Nephron progenitor cell (in vitro differentiated cells): Measurements from ENCODE around the gene ABHD8.

Experiments used
- DNase-seq: peaks from one replicate; pipeline ENCODE4 v3.0.0; 2021
- H3K27ac Mint-ChIP-seq: 2 replicates; pipeline ENCODE4 v1.8.0; 2021; ENCODE audit warnings: mild to moderate bottlenecking, moderate library complexity, mixed read lengths
- H3K27me3 Mint-ChIP-seq: 2 replicates; pipeline ENCODE4 v1.8.0; 2021; ENCODE audit warnings: mild to moderate bottlenecking, low read depth, mixed read lengths; ENCODE audit not compliant: poor library complexity
- H3K36me3 Mint-ChIP-seq: 2 replicates; pipeline ENCODE4 v1.8.0; 2021; ENCODE audit warnings: low read depth, mixed read lengths
- H3K4me1 Mint-ChIP-seq: 2 replicates; pipeline ENCODE4 v1.8.0; 2021; ENCODE audit warnings: mixed read lengths
- H3K4me3 Mint-ChIP-seq: 2 replicates; pipeline ENCODE4 v1.8.0; 2021; ENCODE audit warnings: mild to moderate bottlenecking, moderate library complexity, mixed read lengths
- H3K9me3 Mint-ChIP-seq: 2 replicates; pipeline ENCODE4 v1.8.0; 2021; ENCODE audit warnings: mild to moderate bottlenecking, moderate library complexity, mixed read lengths
- CTCF ChIP-seq: fragments of 200-600 bp; sonication (generic); IDR thresholded peaks from 2 replicates; pipeline ENCODE4 v1.5.0; 2021; ENCODE audit warnings: antibody characterized with exemption

Gene ABHD8

DNA sequence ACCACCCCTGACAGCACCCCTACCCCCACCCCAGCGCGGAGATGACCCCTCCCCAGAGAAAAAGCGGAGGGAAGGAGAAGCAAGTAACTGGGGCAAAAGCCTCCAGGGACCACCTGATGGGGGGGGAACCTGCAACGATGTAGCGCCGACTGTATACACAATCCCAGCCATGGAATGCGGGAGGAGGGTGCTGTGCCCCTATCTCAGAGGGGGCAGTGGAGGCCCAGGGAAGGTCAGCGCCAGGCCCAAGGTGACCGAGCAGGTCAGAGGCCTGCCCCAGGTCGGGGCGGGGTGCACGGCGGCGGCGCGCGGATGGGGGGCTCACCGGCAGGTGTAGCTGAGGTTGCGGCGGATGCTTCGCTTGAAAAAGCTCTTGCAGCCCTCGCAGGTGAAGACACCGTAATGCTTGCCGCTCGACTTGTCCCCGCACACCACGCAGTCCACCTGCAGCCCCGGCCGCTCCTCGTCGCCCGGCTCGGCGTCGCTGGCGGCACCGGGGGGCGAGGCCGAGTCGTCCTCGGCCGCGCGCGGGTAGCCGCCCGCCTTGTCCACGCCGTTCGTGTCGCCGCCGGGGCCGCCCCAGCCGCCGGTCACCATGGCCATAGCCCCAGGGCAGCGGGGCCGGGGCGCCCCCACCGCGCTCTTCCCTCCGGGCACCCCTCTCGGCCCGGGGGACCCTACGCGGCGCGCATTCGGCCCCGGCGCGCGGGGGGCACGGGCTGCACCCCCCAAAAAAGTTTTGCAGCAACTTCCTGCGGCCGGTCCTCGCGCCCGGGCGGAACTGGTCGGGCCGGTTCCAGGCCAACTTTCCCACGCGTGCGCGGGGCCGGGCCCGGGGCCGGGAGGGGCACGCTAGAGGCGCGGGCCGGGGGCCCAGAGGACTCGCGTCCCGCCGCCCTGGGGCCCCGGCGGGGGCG is 58.3 kb downstream of the ABHD8 start:
- H3K27me3 Mint-ChIP-seq, result no peaks in the 10 kb centered on the region
- peaks cover 6% of the 10 kb centered on the region for H3K36me3 Mint-ChIP-seq
- H3K27ac Mint-ChIP-seq, result peak overlapping the region; percentile 89
- no peak for DNase-seq
- no peak for TF ChIP-seq CTCF
- H3K4me1 Mint-ChIP-seq, result peaks cover 76% of the 10 kb centered on the region
- no peaks in the 10 kb centered on the region for H3K9me3 Mint-ChIP-seq
- peak overlapping the region; percentile 92 for H3K4me3 Mint-ChIP-seq

DNA sequence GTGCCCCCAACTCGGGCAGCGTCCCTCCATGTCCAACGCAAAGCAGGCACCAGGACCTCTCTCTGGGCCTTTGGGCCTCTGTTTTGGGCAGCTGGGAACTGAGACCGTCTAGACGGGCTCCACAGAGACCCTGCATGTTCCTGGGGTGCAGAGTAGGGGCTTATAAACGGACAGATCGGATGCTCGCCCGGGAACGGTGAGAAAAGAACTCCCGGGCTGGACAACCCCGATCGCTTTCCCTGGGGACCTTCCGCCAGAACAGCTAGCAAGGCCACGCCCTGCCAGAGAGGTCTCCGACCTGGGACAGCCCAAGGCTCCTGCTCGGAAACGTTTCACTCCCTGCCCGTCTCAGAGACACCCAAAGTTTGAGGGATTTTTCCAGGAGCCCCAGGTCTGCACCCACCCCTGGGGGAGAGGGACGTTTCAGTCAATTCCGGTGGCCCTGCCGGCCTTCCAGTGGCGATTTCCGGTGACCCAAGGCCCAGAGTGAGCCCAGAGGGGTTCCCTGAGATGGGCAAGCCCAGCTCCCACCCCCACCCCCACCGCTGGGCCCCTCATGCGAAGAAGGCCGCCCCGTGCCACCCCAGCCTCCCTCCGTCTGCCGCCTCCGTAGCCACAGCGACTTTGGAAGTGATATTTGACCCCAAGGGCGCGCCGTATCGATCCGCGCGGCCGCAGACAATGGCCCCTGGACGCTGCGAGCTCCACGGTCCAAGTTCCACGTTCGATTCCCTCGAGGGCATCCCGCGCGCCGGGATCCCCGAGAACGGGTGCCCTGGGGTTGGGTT is 59.2 kb downstream of the ABHD8 start:
- peak; percentile 70 for DNase-seq
- Mint-ChIP-seq H3K4me1 (peaks cover 71% of the 10 kb centered on the region), H3K9me3 (no peaks in the 10 kb centered on the region), H3K36me3 (peaks cover 6% of the 10 kb centered on the region), H3K27ac (peak overlapping the region; percentile 89), H3K27me3 (no peaks in the 10 kb centered on the region), H3K4me3 (peak overlapping the region; percentile 92)
- no peak for TF ChIP-seq CTCF

GRCh38 chr19:17243211-17243829 is 59.9 kb downstream of the ABHD8 start:
- TF ChIP-seq CTCF, result no peak
- H3K36me3 Mint-ChIP-seq, result peaks cover 10% of the 10 kb centered on the region
- peak overlapping the region; percentile 95 for H3K27ac Mint-ChIP-seq
- DNase-seq, result no peak
- peak overlapping the region; percentile 92 for H3K4me3 Mint-ChIP-seq
- no peaks in the 10 kb centered on the region for H3K9me3 Mint-ChIP-seq
- H3K4me1 Mint-ChIP-seq, result peaks cover 66% of the 10 kb centered on the region
- no peaks in the 10 kb centered on the region for H3K27me3 Mint-ChIP-seq

DNA sequence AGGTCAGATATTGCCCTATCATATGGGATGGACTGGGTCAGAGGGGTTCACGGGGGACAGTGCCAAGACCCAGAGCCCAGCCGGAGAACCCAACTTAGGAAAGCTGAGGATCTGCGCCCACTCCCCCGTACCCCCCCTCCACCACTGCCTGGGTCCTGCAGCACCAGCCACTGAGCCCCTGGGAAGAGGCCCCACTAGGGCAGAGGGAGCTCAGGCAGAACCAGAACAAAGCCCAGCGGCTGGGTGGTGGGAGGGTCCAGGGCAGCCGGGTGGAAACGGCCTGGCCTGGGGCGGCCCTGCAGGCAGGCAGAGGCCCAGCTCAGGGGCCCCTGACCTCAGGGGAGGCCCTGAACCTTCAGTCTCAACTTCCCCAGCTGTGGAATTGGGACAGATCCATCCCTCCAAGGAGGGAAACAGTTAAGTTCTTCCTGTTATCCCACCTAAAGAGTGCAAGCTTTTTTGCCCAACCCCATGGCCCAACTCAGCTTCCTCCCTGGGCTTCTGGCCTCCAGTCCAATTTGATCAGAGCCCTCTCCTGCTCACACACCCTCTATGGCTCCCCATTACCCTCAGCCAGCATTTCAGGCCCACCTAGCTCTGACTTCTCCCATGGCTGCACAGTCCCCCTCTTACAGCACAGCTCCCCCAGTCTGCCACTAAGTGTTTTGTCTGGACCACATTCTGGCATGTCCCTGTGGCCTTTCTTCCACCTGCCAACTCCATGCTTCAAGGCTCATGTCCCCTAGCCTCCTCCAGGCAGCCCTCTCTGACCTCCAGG is 60.6 kb downstream of the ABHD8 start:
- Mint-ChIP-seq H3K36me3 (peaks cover 17% of the 10 kb centered on the region), H3K27ac (peak overlapping the region; percentile 95), H3K4me3 (peak overlapping the region; percentile 92), H3K27me3 (no peaks in the 10 kb centered on the region), H3K4me1 (peaks cover 66% of the 10 kb centered on the region), H3K9me3 (no peaks in the 10 kb centered on the region)
- no peak for TF ChIP-seq CTCF
- peak; percentile 57 for DNase-seq
